PC-9 (cell line): ENCODE measurements around the gene DDX39A.

Experiments used
- EZH2 ChIP-seq: fragments of 200-600 bp; sonication (generic); IDR thresholded peaks from 2 replicates; pipeline ENCODE4 v1.8.0; 2017; ENCODE audit warnings: antibody characterized with exemption, low read depth
- TF ChIP-seq, protein P1 (sequence below): fragments of 200-600 bp; sonication (generic); conservative IDR thresholded peaks from 2 replicates; pipeline ENCODE4 v1.6.1; 2017; ENCODE audit warnings: mixed run types, antibody characterized with exemption, mild to moderate bottlenecking, moderate library complexity

DNA sequence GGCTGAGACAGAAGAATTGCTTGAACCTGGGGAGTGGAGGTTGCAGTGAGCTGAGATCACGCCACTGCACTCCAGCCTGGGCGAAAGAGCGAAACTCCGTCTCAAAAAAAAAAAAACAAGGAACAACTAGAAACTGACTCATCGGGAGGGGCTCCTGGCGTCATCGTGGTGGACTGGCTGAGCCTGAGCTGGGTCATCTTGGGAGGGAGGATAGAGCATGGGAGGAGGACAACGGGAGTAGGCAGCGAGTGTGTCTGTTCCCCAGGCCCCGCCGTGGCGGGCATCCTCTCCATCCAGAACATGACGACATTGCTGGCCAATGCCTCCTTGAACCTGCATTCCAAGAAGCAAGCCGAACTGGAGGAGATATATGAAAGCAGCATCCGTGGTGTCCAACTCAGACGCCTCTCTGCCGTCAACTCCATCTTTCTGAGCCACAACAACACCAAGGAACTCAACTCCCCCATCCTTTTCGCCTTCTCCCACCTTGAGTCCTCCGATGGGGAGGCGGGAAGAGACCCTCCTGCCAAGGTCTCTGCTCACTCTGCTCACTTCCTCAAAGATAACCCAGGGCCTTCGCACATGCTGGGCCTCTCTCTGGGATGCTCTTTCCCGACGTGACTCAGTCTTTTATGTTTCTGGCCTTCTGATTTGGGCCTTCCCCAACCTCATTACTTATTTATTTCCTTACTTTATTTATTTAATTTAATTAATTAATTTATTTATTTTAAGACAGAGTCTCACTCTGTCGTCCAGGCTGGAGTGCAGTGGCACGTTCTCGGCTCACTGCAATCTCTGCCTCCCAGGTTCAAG is 16.6 kb downstream of the DDX39A start:
- TF ChIP-seq, protein P1, sequence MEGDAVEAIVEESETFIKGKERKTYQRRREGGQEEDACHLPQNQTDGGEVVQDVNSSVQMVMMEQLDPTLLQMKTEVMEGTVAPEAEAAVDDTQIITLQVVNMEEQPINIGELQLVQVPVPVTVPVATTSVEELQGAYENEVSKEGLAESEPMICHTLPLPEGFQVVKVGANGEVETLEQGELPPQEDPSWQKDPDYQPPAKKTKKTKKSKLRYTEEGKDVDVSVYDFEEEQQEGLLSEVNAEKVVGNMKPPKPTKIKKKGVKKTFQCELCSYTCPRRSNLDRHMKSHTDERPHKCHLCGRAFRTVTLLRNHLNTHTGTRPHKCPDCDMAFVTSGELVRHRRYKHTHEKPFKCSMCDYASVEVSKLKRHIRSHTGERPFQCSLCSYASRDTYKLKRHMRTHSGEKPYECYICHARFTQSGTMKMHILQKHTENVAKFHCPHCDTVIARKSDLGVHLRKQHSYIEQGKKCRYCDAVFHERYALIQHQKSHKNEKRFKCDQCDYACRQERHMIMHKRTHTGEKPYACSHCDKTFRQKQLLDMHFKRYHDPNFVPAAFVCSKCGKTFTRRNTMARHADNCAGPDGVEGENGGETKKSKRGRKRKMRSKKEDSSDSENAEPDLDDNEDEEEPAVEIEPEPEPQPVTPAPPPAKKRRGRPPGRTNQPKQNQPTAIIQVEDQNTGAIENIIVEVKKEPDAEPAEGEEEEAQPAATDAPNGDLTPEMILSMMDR: no peak
- no peak for TF ChIP-seq EZH2
